A673 (cell line): ENCODE measurements around the gene DSE. TPM values are rescaled to one million over a fixed set of nuclear protein-coding genes. Genes with fewer than 3 reads are reported as not detected.
"Not testable (repeated sequence)": the region's sequence is repeated elsewhere in the genome, so short reads cannot be mapped to it uniquely, and the experiment has no call there.

Experiments
- BruUV-seq: library from RNA; stranded (reverse); fragments of 400-500 nt; replicated peaks from 2 replicates; lab custom pipeline; 2021; lab: Mats Ljungman, UMichigan
- CTCF ChIA-PET: fragments of 300-600 bp; sonication (Branson Sonifier 250); formaldehyde crosslinking; loops from one replicate; lab custom pipeline; 2022; ENCODE audit warnings: antibody characterized with exemption; lab: Charles Lee
- POLR2A ChIA-PET: fragments of 300-600 bp; sonication (Branson Sonifier 250); formaldehyde crosslinking; loops from one replicate; lab custom pipeline; 2022; ENCODE audit warnings: antibody characterized with exemption; ENCODE audit not compliant: low non-redundant PET; lab: Charles Lee
- DNase-seq: peaks from one replicate; pipeline ENCODE4 v3.0.0-alpha.2; 2015; ENCODE audit warnings: low spot score
- H3K27ac ChIP-seq: fragments of 200-600 bp; sonication (generic); 2 replicates; pipeline ENCODE4 v1.5.1; 2016; ENCODE audit warnings: mixed run types, low read depth, mild to moderate bottlenecking, mixed read lengths, antibody characterized with exemption, low read length; ENCODE audit not compliant: poor library complexity, severe bottlenecking
- H3K27me3 ChIP-seq: fragments of 200-600 bp; sonication (generic); replicated peaks from 2 replicates; pipeline ENCODE4 v1.6.1; 2017; ENCODE audit warnings: mixed run types, low read depth, mild to moderate bottlenecking, mixed read lengths, antibody characterized with exemption, low read length; ENCODE audit not compliant: insufficient read depth, poor library complexity
- H3K36me3 ChIP-seq: fragments of 200-600 bp; sonication (generic); 2 replicates; pipeline ENCODE4 v1.6.1; 2016; ENCODE audit warnings: mixed run types, mild to moderate bottlenecking, mixed read lengths, antibody characterized with exemption, low read length; ENCODE audit not compliant: insufficient read depth, poor library complexity, severe bottlenecking
- H3K4me1 ChIP-seq: fragments of 200-600 bp; sonication (generic); 2 replicates; pipeline ENCODE4 v1.6.1; 2017; ENCODE audit warnings: mixed run types, mild to moderate bottlenecking, mixed read lengths, antibody characterized with exemption, low read length; ENCODE audit not compliant: insufficient read depth, poor library complexity, severe bottlenecking
- H3K4me3 ChIP-seq: fragments of 200-600 bp; sonication (generic); 2 replicates; pipeline ENCODE4 v1.5.1; 2016; ENCODE audit warnings: low read depth, mixed run types, mild to moderate bottlenecking, mixed read lengths, low read length; ENCODE audit not compliant: poor library complexity, severe bottlenecking
- H3K9me3 ChIP-seq: fragments of 200-600 bp; sonication (generic); 2 replicates; pipeline ENCODE4 v1.6.1; 2016; ENCODE audit warnings: mixed run types, low read depth, mild to moderate bottlenecking, mixed read lengths, antibody characterized with exemption, low read length; ENCODE audit not compliant: poor library complexity, severe bottlenecking
- CTCF ChIP-seq: fragments of 300-800, 200-600 bp; sonication (generic); conservative IDR thresholded peaks from 2 replicates; pipeline ENCODE4 v1.5.1; 2017; ENCODE audit warnings: low read depth, mild to moderate bottlenecking, antibody characterized with exemption, low read length, moderate library complexity, mixed read lengths
- EZH2 ChIP-seq: fragments of 200-600 bp; sonication (generic); IDR thresholded peaks from 2 replicates; pipeline ENCODE4 v1.6.1; 2017; ENCODE audit warnings: borderline replicate concordance, low read depth, mild to moderate bottlenecking, mixed read lengths, antibody characterized with exemption, low read length; ENCODE audit not compliant: poor library complexity, severe bottlenecking
- intact Hi-C: fragments of 100-400 bp; cut with micrococcal nuclease; formaldehyde crosslinking; loops from one replicate; pipeline ENCODE4 v1.10.0; 2022; ENCODE audit not compliant: unreplicated experiment
- total RNA-seq: library from RNA; stranded (reverse); gene quantifications from 2 replicates; pipeline ENCODE4 v1.2.3, GENCODE V29; 2021

The DSE gene
- total RNA-seq, 1 experiment from 2014 or later: 31.4 TPM

- ChIA-PET POLR2A (no interaction called here), CTCF (no interaction called here)
- H3K27me3 ChIP-seq: no peaks in the 10 kb centered on the region
- H3K27ac ChIP-seq: no peak overlapping the region
- intact Hi-C loops: no loop called here
- TF ChIP-seq CTCF (no peak), EZH2 (no peak)
- DNase-seq: no peak
- peaks cover 13% of the 10 kb centered on the region for H3K4me1 ChIP-seq
- no TSS peak for BruUV-seq
- H3K36me3 ChIP-seq: no peaks in the 10 kb centered on the region
- no peaks in the 10 kb centered on the region for H3K9me3 ChIP-seq
- no peak overlapping the region for H3K4me3 ChIP-seq
These were observed 38.7 kb upstream of the DSE start for GRCh38 chr6:116332096-116332495.

GRCh38 chr6:116334638-116335409 lies 35.9 kb upstream of the DSE start:
- CTCF ChIA-PET, intact Hi-C loops, H3K4me1 ChIP-seq, H3K9me3 ChIP-seq, H3K36me3 ChIP-seq, BruUV-seq, POLR2A ChIA-PET, H3K27me3 ChIP-seq, H3K4me3 ChIP-seq: not testable (repeated sequence)
- peak overlapping the region; percentile 3 for H3K27ac ChIP-seq
- peak; percentile 91 for DNase-seq

GRCh38 chr6:116335612-116336215 lies 35.0 kb upstream of the DSE start:
- Histone ChIP-seq H3K27ac (no peak overlapping the region), H3K4me3 (no peak overlapping the region), H3K4me1 (no peaks in the 10 kb centered on the region), H3K27me3 (no peaks in the 10 kb centered on the region), H3K9me3 (no peaks in the 10 kb centered on the region), H3K36me3 (no peaks in the 10 kb centered on the region)
- TF ChIP-seq CTCF (no peak), EZH2 (no peak)
- DNase-seq: no peak
- CTCF ChIA-PET: no interaction called here
- no TSS peak for BruUV-seq
- POLR2A ChIA-PET: no interaction called here
- intact Hi-C loops: no loop called here

- intact Hi-C loops: no loop called here
- no peak for DNase-seq
- TF ChIP-seq CTCF: no peak
- TF ChIP-seq EZH2: no peak
- Histone ChIP-seq H3K4me1 (no peaks in the 10 kb centered on the region), H3K27me3 (no peaks in the 10 kb centered on the region), H3K27ac (no peak overlapping the region), H3K9me3 (no peaks in the 10 kb centered on the region), H3K4me3 (no peak overlapping the region), H3K36me3 (no peaks in the 10 kb centered on the region)
- BruUV-seq: no TSS peak
- ChIA-PET POLR2A (no interaction called here), CTCF (no interaction called here)
These were observed 31.8 kb upstream of the DSE start for GRCh38 chr6:116338943-116339342.

- DNase-seq, H3K27me3 ChIP-seq, POLR2A ChIA-PET, intact Hi-C loops, H3K36me3 ChIP-seq, H3K4me3 ChIP-seq, H3K4me1 ChIP-seq, H3K9me3 ChIP-seq, CTCF ChIA-PET, BruUV-seq, H3K27ac ChIP-seq: not testable (repeated sequence)
These were observed 30.1 kb upstream of the DSE start for GRCh38 chr6:116340625-116341024.
